Esophagus mucosa (tissue), 1 donor: ENCODE measurements around the gene CCDC157. TPM values are rescaled to one million over a fixed set of nuclear protein-coding genes. Genes with fewer than 3 reads are reported as not detected.
"Not testable (repeated sequence)": the region's sequence is repeated elsewhere in the genome, so short reads cannot be mapped to it uniquely, and the experiment has no call there.

Experiments used
- ATAC-seq: fragments of 200-7000 bp; cut with Tn5 transposase; one replicate; pipeline ENCODE4 v1.9.1; 2020
- total RNA-seq: library from RNA; stranded (reverse); gene quantifications from one replicate; pipeline ENCODE4 v1.2.4, GENCODE V29; 2023
- donor health status: DM: yes; HTN: yes; CAD: no.

Gene CCDC157
- total RNA-seq, 1 donor from 2014 or later: 1.2 TPM

- ATAC-seq: no peak
These were observed 36.0 kb downstream of the CCDC157 start for GRCh38 chr22:30392661-30393321.

GRCh38 chr22:30393322-30393680 is 36.5 kb downstream of the CCDC157 start:
- no peak for ATAC-seq

- no peak for ATAC-seq
These were observed 37.1 kb downstream of the CCDC157 start for GRCh38 chr22:30393885-30394284.

- peak; percentile 63 for ATAC-seq
These were observed 40.3 kb downstream of the CCDC157 start, which contains the start of gene SEC14L2 for GRCh38 chr22:30396871-30397655. Gene SEC14L2 (plus strand): TSS chr22:30397018. CDS start chr22:30397117, 99 bp downstream.

GRCh38 chr22:30397656-30398635 is 41.1 kb downstream of the CCDC157 start:
- ATAC-seq: peak; percentile 6

GRCh38 chr22:30398685-30399680 is 42.2 kb downstream of the CCDC157 start:
- ATAC-seq: no peak

GRCh38 chr22:30399718-30400117 is 42.9 kb downstream of the CCDC157 start:
- no peak for ATAC-seq

- ATAC-seq: peak; percentile 56
These were observed 43.4 kb downstream of the CCDC157 start for GRCh38 chr22:30400159-30400558.

GRCh38 chr22:30401024-30401423 is 44.2 kb downstream of the CCDC157 start:
- not testable (repeated sequence) for ATAC-seq

GRCh38 chr22:30402028-30402765 is 45.4 kb downstream of the CCDC157 start:
- ATAC-seq: no peak

GRCh38 chr22:30402766-30403104 is 45.9 kb downstream of the CCDC157 start:
- not testable (repeated sequence) for ATAC-seq

- ATAC-seq: no peak
These were observed 47.5 kb downstream of the CCDC157 start for GRCh38 chr22:30404307-30404706.

GRCh38 chr22:30405731-30406130 is 48.9 kb downstream of the CCDC157 start:
- ATAC-seq: no peak

GRCh38 chr22:30406400-30406799 is 49.6 kb downstream of the CCDC157 start:
- ATAC-seq: no peak

GRCh38 chr22:30408388-30409102 is 51.7 kb downstream of the CCDC157 start:
- peak; percentile 22 for ATAC-seq

- peak; percentile 74 for ATAC-seq
These were observed 55.0 kb downstream of the CCDC157 start for GRCh38 chr22:30411780-30412179.

- no peak for ATAC-seq
These were observed 56.2 kb downstream of the CCDC157 start for GRCh38 chr22:30413001-30413400.

- no peak for ATAC-seq
These were observed 57.1 kb downstream of the CCDC157 start for GRCh38 chr22:30413745-30414524.

GRCh38 chr22:30414525-30415047 is 57.8 kb downstream of the CCDC157 start:
- ATAC-seq: no peak
